ENCODE results near the gene COL13A1.

The COL13A1 gene

GRCh38 chr10:69914398-69915214 lies 112.9 kb downstream of the COL13A1 start:
- peak; percentile 60 for DNase-seq

GRCh38 chr10:69915215-69915560 lies 113.5 kb downstream of the COL13A1 start:
- DNase-seq: no peak

GRCh38 chr10:69916118-69916517 lies 114.4 kb downstream of the COL13A1 start:
- no peak for DNase-seq

- no peak for DNase-seq
Observed at GRCh38 chr10:69918036-69918435, 116.3 kb downstream of the COL13A1 start.

- no peak for DNase-seq
Observed at GRCh38 chr10:69919250-69919649, 117.5 kb downstream of the COL13A1 start.

- DNase-seq: no peak
Observed at GRCh38 chr10:69925111-69925510, 123.4 kb downstream of the COL13A1 start.

- DNase-seq: no peak
Observed at GRCh38 chr10:69928339-69928738, 126.6 kb downstream of the COL13A1 start.

- DNase-seq: no peak
Observed at GRCh38 chr10:69929575-69929974, 127.9 kb downstream of the COL13A1 start.

- DNase-seq: no peak
Observed at GRCh38 chr10:69934768-69935167, 133.1 kb downstream of the COL13A1 start.

- no peak for DNase-seq
Observed at GRCh38 chr10:69936091-69936490, 134.4 kb downstream of the COL13A1 start.

- no peak for DNase-seq
Observed at GRCh38 chr10:69938541-69938991, 136.9 kb downstream of the COL13A1 start.

GRCh38 chr10:69939061-69939460 lies 137.4 kb downstream of the COL13A1 start:
- DNase-seq: no peak

- no peak for DNase-seq
Observed at GRCh38 chr10:69939481-69939880, 137.8 kb downstream of the COL13A1 start.

- DNase-seq: no peak
Observed at GRCh38 chr10:69941730-69942129, 140.0 kb downstream of the COL13A1 start.

- no peak for DNase-seq
Observed at GRCh38 chr10:69943292-69943820, 141.7 kb downstream of the COL13A1 start.

GRCh38 chr10:69944761-69945160 lies 143.1 kb downstream of the COL13A1 start:
- DNase-seq: no peak

GRCh38 chr10:69948261-69948660 lies 146.6 kb downstream of the COL13A1 start:
- no peak for DNase-seq

- DNase-seq: no peak
Observed at GRCh38 chr10:69949770-69950169, 148.1 kb downstream of the COL13A1 start.

- no peak for DNase-seq
Observed at GRCh38 chr10:69951658-69952057, 150.0 kb downstream of the COL13A1 start.

GRCh38 chr10:69952069-69952800 lies 150.5 kb downstream of the COL13A1 start:
- no peak for DNase-seq

GRCh38 chr10:69952821-69953221 lies 151.1 kb downstream of the COL13A1 start:
- DNase-seq: no peak

- no peak for DNase-seq
Observed at GRCh38 chr10:69953851-69954250, 152.1 kb downstream of the COL13A1 start.

GRCh38 chr10:69955211-69955805 lies 153.6 kb downstream of the COL13A1 start:
- no peak for DNase-seq
